ENCODE measurements around the gene LCN15. TPM values are rescaled to one million over a fixed set of nuclear protein-coding genes. Genes with fewer than 3 reads are reported as not detected.

Gene LCN15
- total RNA-seq, 1 experiment from 2014 or later: not detected

DNA sequence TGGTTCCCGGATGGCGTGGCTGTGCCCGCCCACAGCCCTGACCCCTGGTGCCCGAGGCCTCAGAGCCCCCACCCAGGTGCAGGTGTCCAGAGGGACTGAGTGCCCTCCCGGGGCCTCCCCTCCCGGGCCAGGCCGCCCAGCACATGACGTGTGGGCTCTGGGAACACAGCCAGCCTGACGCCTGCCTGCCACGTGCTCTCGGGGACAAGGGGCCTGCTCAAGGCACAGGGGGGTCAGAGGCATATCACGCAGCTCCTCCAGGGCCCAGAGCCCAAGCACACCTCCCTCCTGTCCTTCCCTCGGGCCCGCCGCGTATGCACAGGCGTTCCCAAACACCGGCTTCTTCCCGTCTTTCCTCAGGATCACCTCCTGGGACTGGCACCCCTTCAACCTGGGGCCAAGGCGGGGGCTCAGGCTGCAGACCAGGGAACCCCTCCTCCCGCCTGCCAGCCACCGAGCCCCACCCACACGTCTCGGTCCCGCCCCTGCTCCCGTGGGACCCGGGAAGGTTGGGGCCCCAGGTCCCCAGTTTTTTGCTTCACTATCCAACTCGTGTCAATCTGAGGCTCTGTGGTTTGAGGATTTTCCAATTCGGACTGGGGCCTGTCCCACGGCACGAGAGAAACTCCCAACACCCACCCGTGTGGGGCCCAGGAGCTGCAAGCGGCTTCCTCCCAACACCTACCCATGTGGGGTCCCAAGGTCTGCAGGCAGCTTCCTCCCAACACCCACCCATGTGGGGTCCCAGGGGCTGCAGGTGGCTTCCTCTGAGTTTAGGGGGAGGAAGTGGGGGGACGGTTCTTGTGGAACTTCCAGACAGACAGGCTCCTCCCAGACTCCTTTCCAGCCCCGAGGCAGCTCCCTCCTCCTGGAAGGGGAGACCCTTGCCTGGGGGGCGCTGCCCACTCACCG lies 23.1 kb downstream of the LCN15 start:
- no peak for DNase-seq (ENCODE audit: low read depth)

DNA sequence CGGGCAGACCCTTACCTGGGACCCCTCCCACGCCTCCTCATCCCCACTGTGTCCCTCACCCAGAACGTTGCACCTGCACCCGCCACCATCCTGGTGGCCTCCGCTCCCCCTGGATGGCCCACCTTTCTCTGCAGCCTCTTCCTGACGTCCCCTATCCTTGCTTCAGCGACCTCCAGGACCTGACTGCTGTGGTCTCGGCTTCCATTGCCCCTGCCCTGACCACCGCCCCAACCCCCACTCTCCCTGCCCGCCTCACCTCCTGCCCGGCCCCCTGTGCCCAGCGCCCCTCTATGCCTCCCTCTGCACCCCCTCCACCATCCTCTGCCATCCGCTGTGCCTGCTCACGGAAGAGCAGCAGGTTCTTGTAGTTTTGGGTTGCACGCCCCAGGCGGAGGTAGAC lies 23.8 kb downstream of the LCN15 start:
- no peak for DNase-seq (ENCODE audit: low read depth)

DNA sequence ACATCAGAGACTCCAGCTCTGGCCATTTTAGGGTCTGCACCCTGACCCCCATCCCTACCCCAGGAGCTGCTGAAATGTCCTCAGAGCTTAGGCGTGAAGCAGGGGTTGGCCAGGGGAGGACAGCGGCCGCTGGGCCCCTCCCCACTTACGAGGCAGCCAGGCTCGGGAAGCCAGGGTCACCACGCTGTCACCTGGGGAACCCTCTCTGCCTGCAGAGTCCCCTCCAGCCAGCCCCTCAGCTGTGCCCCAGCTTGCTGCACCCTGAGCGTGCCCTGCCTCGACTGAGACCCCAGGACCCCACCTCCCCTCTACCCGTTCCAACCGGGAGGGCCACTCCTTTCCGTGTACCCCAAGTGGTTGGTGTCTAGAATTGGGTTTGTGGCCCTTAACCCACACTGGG lies 24.2 kb downstream of the LCN15 start:
- no peak for DNase-seq (ENCODE audit: low read depth)

GRCh38 chr9:136739509-136739908 lies 24.8 kb downstream of the LCN15 start:
- no peak for DNase-seq (ENCODE audit: low read depth)

GRCh38 chr9:136738960-136739359 lies 25.4 kb downstream of the LCN15 start:
- no peak for DNase-seq (ENCODE audit: low read depth)

DNA sequence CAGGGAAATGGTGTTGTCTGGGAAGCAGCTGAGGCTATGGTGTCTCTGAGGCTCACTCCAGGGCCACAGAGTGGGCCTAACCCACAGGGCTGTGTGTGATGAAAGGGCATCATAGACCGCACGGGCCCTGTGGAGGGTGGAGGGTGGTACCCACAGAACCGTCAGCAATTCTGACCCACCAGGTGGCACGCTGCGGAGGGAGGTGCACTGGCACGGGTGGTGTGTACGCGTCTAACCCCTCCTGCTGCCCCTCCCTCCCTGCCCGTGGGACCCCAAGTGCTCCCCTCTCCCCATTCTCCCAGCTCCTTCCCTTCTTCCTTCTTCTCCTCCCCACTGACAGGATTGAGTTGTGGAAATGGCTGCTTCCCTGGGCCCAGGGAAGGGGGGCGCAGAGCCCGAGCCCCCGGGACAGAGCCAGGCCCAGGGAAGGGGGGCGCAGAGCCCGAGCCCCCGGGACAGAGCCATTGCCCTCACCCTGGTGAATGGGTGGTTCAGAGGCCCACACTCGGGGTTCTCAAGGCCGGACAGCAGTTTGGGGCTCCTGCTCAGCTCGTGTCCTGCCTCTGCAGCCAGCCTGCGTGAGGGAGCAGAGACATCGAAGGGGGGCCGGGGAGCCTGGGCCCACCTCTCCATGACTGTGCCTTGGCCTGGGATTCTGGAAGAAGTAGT lies 28.4 kb downstream of the LCN15 start:
- no peak for DNase-seq (ENCODE audit: low read depth)

DNA sequence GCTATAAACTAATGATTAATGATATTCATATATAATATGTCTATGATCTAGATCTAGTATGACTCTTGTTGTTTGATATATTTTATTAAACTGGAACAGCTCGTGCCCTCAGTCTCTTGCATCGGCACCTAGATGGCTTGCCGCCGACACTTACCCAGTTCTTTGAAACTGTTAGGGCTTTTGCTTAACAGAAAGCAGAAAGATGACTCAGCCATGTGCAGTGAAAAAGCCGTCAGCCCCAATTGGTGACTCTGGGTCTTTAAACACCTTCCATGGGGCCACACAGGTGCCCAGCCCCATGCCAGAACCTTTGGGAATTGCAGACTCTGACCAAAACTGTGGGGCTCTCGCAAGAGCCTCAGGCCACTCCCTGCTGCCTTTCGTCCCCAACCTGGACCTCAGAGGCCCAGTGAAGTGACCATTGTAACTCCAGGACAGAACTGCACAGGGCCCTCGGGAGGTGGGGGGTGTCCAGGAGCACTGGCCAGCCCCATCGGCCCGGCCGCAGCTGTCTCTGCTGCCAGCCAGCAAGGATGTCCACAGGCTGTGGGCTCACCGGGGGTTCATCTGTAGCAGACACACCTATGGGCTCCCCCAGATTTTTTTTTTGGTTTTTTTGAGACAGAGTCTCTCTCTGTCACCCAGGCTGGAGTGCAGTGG lies 29.4 kb downstream of the LCN15 start:
- no peak for DNase-seq (ENCODE audit: low read depth)

GRCh38 chr9:136733611-136734010 lies 30.7 kb downstream of the LCN15 start:
- no peak for DNase-seq (ENCODE audit: low read depth)

GRCh38 chr9:136732444-136733178 lies 31.7 kb downstream of the LCN15 start:
- DNase-seq (ENCODE audit: low read depth): no peak

GRCh38 chr9:136729926-136730325 lies 34.4 kb downstream of the LCN15 start:
- DNase-seq (ENCODE audit: low read depth): no peak

GRCh38 chr9:136729144-136729543 lies 35.2 kb downstream of the LCN15 start:
- no peak for DNase-seq (ENCODE audit: low read depth)

DNA sequence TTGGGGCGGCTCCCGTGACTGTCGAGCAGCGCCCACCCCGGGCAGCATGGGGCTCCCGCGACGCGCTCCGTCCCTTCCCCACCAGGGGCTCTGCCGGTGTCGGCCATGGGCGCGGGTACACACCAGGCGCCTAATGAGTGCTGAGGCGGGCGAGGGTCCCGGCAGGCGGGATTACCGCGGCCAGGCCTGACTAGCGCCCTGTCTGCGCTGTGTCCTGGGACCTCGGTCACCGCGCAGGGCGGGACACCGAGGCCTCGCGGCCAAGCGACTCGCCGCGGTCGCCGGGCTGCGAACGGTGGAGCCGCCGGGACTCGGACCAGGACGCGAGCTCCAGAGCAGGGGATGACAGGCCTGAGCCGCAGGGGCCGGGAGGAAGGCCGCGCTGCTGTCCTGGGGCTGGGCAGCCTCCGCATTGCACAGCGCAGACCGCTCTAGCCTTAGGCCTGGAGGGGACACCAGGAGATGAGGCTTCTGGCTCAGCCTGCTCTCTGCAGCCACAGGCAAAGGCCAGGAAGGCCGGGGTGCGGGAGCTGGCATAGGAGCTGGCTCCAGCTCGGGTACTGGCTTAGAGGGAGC lies 35.7 kb downstream of the LCN15 start:
- peak; percentile 19 for DNase-seq (ENCODE audit: low read depth)

GRCh38 chr9:136728080-136728547 lies 36.2 kb downstream of the LCN15 start:
- peak; percentile 82 for DNase-seq (ENCODE audit: low read depth)

- DNase-seq (ENCODE audit: low read depth): peak; percentile 39
Measured at GRCh38 chr9:136726631-136727191, 37.6 kb downstream of the LCN15 start.

- no peak for DNase-seq (ENCODE audit: low read depth)
Measured at GRCh38 chr9:136726118-136726517, 38.2 kb downstream of the LCN15 start.

GRCh38 chr9:136725612-136726011 lies 38.7 kb downstream of the LCN15 start:
- DNase-seq (ENCODE audit: low read depth): no peak

- DNase-seq (ENCODE audit: low read depth): no peak
Measured at GRCh38 chr9:136724772-136725171, 39.5 kb downstream of the LCN15 start.

GRCh38 chr9:136723989-136724388 lies 40.3 kb downstream of the LCN15 start:
- no peak for DNase-seq (ENCODE audit: low read depth)

DNA sequence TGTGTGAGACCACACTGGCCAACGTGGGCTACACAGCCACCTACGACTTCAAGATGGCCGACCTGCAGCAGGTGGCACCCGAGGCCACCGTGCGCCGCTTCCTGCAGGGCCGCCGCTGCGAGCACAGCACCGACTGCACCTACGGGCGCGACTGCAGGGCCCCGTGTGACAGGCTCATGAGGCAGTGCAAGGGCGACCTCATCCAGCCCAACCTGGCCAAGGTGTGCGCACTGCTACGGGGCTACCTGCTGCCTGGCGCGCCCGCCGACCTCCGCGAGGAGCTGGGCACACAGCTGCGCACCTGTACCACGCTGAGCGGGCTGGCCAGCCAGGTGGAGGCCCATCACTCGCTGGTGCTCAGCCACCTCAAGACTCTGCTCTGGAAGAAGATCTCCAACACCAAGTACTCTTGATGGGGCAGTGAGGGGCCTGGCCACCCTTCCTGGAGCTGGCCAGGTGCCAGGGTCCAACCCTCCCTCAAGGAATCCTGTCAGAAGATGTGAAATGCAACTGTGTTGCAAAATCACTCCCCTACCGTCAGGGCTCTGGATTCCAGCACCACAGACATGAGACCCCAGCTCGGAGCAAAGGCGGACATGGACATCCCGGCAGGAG lies 40.8 kb downstream of the LCN15 start:
- no peak for DNase-seq (ENCODE audit: low read depth)

DNA sequence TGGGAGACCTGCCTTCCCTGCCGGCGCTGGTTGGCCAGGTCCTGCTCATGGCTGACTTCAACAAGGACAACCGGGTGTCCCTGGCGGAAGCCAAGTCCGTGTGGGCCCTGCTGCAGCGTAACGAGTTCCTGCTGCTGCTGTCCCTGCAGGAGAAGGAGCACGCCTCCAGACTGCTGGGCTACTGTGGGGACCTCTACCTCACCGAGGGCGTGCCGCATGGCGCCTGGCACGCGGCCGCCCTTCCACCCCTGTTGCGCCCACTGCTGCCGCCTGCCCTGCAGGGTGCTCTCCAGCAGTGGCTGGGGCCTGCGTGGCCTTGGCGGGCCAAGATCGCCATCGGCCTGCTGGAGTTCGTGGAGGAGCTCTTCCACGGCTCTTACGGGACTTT lies 41.4 kb downstream of the LCN15 start:
- no peak for DNase-seq (ENCODE audit: low read depth)

Measured in LHCN-M2 (cell line).